Measurements from ENCODE around the gene GADD45B.

GADD45B gene

GRCh38 chr19:2475702-2476450 lies at the start of gene GADD45B:
Gene GADD45B (plus strand): TSS chr19:2476127. CDS start chr19:2476359, 232 bp downstream.
- peak; percentile 89 for DNase-seq (ENCODE audit: low spot score)

GRCh38 chr19:2426611-2427428 lies 49.1 kb upstream of the GADD45B start:
- no peak for DNase-seq (ENCODE audit: low spot score)

GRCh38 chr19:2427429-2428320 lies 48.3 kb upstream of the GADD45B start, which contains the start of gene TIMM13:
Gene TIMM13 (minus strand): TSS chr19:2427586. CDS start chr19:2427533, 53 bp downstream.
- peak; percentile 83 for DNase-seq (ENCODE audit: low spot score)

- DNase-seq (ENCODE audit: low spot score), result peak; percentile 62
These were observed 47.6 kb upstream of the GADD45B start for GRCh38 chr19:2428321-2428690.

- DNase-seq (ENCODE audit: low spot score), result no peak
These were observed 46.9 kb upstream of the GADD45B start for GRCh38 chr19:2428756-2429711.

- DNase-seq (ENCODE audit: low spot score), result no peak
These were observed 45.9 kb upstream of the GADD45B start for GRCh38 chr19:2429917-2430535.

- DNase-seq (ENCODE audit: low spot score), result no peak
These were observed 44.4 kb upstream of the GADD45B start for GRCh38 chr19:2431318-2432055.

- DNase-seq (ENCODE audit: low spot score), result no peak
These were observed 43.6 kb upstream of the GADD45B start for GRCh38 chr19:2432131-2432848.

GRCh38 chr19:2433854-2434253 lies 42.1 kb upstream of the GADD45B start:
- DNase-seq (ENCODE audit: low spot score), result no peak

- no peak for DNase-seq (ENCODE audit: low spot score)
These were observed 41.7 kb upstream of the GADD45B start for GRCh38 chr19:2434267-2434666.

- no peak for DNase-seq (ENCODE audit: low spot score)
These were observed 41.1 kb upstream of the GADD45B start for GRCh38 chr19:2434721-2435265.

GRCh38 chr19:2436384-2436783 lies 39.5 kb upstream of the GADD45B start:
- no peak for DNase-seq (ENCODE audit: low spot score)

GRCh38 chr19:2436926-2437325 lies 39.0 kb upstream of the GADD45B start:
- no peak for DNase-seq (ENCODE audit: low spot score)

GRCh38 chr19:2438178-2438577 lies 37.7 kb upstream of the GADD45B start:
- no peak for DNase-seq (ENCODE audit: low spot score)

- DNase-seq (ENCODE audit: low spot score), result no peak
These were observed 35.4 kb upstream of the GADD45B start for GRCh38 chr19:2440515-2440914.

- DNase-seq (ENCODE audit: low spot score), result no peak
These were observed 34.7 kb upstream of the GADD45B start for GRCh38 chr19:2441096-2441752.

- DNase-seq (ENCODE audit: low spot score), result no peak
These were observed 32.7 kb upstream of the GADD45B start for GRCh38 chr19:2443116-2443784.

GRCh38 chr19:2443785-2444182 lies 32.1 kb upstream of the GADD45B start:
- DNase-seq (ENCODE audit: low spot score), result no peak
